ENCODE measurements around the gene GCLC. TPM values are rescaled to one million over a fixed set of nuclear protein-coding genes. Genes with fewer than 3 reads are reported as not detected.

Gene GCLC
- total RNA-seq, 1 experiment from 2014 or later: 39.1 TPM

DNA sequence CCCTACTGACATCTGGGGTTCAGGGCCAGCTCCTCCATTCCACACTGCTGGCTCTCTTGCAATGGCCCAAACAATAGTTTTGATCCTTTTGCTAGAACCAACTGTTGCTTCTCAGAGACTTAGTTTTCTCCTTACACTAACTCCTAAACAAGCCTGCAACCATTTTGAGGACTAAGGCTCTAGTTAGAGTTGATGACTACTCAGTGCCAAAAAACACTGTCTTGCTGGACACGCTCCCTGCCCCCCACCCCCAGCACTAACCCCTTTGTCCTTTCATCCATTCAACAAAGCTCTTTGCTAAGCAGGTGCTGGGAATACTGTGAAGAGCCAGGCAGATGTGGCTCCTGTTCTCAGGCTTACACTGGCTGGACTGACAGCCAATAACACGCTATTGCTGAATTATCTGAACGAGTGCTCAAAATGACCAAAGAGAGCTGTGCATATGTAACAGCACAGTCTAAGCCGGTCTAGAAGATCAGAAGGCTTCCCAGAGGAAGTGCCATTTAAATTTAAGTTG is 17.6 kb downstream of the GCLC start:
- no peak for DNase-seq (ENCODE audit: low spot score)

DNA sequence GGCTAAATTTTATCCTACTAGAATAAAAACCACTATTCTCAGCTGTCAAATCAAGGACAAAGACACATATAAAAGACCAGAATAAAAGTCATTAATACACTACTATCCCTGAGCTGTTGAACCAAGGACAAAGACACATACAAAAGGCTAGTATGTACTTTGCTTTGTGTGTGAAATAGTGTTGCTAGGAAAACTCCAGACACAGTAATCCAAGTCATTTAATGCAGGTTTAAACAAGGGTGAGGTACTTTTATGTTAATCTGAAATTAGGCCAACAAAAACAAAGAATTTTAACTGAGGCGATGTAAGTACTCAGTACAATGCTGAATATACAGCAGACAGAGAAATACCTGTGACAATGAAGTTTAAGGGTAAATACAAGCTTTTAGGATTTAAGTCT is 18.9 kb downstream of the GCLC start:
- no peak for DNase-seq (ENCODE audit: low spot score)

DNA sequence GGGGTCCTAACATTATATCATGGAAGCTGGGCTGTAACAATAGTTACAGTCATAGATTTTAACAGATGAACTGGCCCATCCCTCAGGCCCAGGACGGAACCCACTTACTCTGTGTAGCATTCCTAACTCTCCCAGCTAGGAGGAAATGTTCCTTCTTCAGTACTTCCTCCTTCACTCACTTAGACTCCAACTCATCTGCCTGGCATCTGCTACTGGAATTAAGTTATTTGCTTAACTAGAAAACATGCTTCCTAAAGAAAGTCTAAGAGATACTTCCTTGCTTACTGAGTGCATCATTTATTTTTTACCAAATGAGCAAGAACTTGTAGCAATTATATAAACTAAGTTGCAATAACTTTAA is 20.5 kb downstream of the GCLC start:
- DNase-seq (ENCODE audit: low spot score): peak; percentile 49

DNA sequence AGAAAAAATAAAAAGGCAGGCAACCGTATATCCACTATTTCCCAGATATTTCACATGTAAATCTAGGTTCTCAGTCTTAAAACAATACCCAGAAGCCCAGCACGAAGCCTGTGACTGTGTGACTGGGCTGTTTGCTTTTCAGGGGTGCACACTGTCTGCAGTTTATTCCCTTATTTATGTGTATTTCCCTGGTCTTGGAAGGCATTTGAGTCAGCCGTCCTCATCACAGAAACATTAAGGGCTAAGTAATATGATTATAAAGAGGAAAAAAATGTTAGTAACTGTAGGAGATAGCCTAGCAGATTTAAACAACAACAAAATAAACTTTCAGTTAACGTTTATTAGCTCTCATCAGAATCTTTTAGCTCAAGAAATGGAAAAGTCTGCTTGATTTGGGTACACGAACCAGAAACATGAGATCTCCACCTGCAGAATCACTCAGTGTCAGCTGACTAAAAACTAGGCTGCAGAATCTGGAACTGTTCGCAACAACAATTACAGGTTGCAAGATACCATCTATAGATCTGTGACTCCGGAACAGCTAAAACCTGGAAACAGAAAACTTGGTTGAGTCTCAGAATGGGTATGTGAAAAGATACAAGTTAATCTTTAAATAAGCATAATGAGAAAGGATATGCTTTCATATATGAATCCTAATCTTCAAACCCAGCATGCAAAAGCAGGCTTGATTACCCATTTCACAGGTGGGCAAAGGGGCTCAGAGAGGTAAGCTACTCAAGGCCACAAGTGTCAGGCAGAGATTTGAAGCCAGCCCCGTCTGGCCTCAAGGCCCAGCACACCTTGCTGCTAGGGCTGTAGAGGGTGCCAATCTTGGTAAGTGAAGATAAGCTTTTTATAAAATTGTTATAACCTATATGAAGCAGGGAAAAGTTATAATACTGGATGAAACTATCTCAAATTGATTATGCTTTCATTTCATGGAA is 21.1 kb downstream of the GCLC start:
- no peak for DNase-seq (ENCODE audit: low spot score)

DNA sequence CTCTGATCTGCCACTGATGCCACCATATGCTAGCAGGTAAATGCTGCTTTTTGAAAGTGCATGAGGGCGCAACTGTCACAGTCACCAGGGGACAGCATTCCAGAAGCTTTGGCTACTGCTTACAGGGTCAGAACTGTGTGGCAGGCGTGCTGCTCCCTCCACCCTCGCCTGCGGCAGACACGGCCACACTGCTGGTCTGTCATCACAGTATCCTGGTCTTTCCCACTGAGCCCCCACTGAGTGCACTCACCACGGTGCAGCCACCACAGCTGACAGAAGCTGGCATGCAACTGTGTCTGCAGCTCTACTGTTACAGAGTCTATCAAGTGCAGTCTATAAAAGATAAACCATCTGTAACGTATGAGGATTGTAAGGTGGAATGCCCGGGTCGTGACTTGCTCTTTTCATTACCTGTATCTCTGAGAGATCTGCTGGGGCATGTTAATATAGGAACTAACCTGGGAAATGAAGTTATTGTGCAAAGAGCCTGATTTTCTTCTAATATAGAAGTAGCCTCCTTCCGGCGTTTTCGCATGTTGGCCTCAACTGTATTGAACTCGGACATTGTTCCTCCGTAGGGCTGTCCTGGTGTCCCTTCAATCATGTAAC is 24.5 kb downstream of the GCLC start:
- DNase-seq (ENCODE audit: low spot score): no peak

DNA sequence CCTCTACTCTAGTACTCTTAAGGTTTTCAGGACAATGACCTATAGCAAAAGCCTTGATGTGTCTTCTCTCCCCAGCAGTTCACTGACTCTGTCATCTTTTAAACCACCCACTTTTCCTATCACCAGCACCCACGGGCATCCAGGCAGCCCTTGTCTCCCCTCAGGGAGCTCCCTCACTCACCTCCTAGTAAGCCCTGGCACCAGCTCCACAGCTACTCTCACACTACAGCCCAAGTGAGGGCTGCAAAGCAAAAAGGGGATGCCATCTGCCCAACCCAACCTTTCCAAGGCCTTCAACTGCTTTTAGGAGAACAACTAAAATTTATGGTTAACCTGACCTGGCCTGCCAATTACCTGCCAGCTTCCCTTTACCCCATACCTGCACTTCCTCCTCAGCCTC is 26.0 kb downstream of the GCLC start:
- DNase-seq (ENCODE audit: low spot score): no peak

DNA sequence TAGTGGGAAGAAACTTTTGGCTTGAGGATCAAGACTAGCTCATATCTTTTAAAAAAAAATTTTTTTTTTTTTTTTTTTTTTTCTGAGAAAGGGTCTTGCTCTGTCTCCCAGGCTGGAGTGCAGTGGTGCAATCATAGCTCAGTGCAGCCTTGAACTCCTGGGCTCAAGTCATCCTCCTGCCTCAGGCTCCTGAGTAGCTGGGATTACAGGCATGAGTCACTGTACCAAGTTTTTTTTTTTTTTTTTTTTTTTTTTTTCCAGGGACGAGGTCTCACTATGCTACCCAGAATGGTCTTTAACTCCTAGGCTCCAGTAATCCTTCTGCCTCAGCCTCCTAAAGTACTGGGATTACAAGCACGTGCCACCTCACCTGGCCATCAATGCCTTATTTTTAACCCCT is 27.9 kb downstream of the GCLC start:
- no peak for DNase-seq (ENCODE audit: low spot score)

DNA sequence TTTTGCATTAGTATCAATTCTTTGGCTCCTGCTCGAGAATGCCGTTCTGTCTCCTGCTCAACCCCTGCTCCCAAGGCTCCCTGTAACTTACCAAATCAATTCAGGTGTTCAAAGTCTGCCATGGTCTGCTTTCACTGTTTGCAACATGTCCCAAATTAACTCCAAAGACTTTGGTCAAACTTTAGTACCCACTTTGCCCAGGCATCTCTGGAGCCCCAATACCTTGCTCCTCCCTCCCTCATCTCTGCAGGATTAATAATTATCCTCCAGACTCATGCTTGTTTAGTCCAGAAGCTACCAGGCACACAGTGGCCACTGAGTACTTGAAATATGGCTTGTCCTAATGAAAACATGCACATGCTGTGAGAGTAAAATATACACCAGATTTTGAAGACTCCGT is 30.2 kb downstream of the GCLC start:
- DNase-seq (ENCODE audit: low spot score): no peak

DNA sequence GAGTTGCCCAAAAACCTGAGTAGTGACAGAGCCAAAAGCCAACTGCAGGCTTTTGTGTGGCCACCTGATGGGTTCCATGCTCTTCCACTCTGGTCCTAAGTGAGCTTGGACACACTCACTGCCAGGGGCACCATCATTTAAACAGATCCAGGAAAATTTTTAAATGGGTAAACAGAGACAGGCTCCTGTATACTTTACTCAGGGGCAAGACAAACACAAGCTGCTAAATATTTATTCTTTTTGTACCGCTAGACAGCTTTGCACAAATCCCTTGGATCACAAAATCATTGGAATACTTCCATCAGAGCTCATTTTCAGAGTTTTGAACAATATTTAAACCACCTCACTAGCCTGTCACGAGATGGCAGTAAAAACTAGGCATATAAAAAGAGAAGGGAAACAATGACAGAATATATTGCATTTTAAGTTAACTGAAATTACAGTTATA is 31.4 kb downstream of the GCLC start:
- DNase-seq (ENCODE audit: low spot score): no peak

DNA sequence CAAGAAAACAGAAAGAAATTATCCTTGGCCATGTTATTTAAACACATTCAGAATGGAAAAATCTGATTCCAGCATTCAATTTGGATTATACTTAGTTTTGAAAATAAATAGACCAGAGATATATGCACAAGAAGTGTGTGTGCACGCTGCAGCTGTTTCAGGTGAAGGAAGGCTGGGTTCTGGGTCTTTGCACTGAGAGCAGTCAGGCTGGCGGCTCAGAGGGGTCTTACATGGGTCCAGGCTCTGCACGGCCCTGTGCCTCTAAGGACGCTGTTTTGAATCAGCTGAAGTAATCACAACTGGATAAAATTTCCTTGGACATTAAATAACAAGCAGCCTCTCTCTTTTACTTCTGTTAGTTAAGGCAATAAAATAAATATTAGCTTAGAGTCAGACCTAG is 31.8 kb downstream of the GCLC start:
- no peak for DNase-seq (ENCODE audit: low spot score)

DNA sequence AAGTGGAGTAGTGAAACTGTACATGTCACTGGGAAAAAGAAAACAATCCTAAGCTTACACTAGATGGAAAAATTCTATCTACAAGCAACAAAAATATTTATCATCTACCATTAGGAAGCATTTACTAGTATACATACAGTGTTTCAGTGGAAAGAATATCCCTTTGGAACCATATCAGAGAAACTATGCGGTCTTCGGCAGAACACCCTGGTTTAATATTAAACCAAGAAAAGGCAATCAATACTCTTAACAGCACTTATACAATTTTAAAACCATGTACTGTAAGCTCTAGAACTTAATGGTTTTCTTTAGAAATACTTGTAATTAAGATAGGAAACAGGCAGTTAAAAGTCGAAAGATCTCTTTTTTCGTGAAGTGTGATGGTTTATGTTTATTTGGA is 32.3 kb downstream of the GCLC start:
- no peak for DNase-seq (ENCODE audit: low spot score)

DNA sequence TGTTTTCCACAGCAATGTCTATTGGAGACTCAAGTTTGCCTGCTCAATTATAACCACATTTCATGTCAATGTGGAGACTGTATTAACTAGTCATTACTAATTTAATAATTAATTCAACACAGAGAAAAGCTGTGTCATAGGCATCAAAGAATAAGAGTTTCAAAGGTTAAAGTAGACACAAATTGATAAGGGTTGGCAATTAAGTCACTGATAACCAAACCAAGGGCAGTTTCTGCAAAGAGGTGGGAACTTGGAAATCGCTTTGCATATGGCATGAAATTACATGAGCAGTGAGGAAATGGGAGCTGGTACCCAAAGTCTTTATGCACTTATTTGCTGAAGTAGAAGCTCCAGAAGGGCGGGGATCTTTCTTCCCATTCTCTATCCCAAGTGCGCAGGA is 34.2 kb downstream of the GCLC start:
- DNase-seq (ENCODE audit: low spot score): no peak

DNA sequence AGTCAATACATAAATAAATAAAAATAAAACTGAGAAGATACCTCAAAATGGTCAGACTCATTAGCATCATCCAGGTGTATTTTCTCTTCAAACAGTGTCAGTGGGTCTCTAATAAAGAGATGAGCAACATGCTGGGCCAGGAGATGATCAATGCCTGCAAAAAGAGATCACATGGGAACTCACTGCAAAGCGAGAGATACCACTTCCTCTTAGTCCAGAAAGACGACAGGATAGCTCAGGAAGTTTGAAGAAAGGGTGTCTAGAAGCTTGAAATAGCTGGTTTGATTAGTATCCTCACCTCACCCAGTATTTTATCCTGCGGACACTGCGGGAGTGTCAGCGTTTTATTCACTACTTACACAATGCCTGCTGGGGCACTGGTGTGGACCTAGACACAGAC is 38.0 kb downstream of the GCLC start:
- DNase-seq (ENCODE audit: low spot score): no peak

DNA sequence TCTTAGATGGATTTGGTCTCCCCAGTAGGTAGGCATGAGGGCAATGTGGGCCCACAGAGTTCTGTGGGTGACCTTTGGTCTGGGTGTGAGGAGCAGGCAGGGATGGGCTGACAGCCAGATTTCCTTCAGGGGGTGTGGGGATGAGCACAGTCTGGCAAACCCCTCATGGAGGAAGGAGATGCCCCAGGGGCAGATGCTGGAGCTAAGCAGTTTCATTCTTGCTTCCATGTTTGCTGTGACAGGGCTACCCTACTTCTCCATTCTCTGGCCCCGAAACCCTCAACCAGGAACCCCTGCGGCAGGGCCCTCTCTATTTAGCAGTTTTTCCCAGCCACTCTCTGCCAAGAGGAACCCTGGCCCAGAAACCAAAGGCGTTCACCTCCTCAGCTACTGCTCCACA is 40.4 kb downstream of the GCLC start:
- DNase-seq (ENCODE audit: low spot score): no peak

DNA sequence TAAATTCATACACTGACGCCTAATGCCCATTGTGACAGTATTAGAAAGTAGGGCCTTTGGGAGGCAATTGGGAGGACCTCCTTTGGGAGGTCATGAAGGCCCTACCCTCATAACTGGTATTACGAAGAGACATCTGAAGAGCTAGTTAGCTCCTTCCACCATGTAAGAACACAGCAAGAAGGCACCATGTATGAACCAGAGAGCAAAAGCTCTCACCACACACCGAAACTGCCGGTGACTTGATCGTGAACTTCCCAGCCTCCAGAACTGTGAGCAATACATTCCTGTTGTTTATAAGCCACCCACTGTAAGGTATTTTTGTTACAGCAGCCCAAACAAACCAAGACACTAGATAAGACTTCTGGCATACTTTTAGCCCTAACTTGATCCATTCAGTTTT is 41.8 kb downstream of the GCLC start:
- no peak for DNase-seq (ENCODE audit: low spot score)

DNA sequence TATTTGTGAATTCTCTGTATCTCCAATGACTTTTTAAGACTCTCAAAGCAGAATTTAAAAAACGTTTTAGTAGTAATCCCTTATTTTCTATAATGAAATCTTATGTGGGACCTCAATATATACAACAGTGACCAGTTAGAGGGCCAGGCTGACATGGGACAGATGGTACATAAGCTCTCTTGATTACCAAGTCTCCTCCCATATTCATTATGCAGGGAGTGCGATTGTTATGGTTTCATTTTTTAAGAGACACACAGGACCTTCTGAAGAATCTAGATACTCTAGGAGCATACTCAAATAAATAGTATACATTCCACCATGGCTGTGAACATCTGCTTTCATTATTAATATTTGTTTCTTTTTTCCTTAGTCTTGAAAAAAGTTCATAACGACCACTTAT is 43.5 kb downstream of the GCLC start:
- DNase-seq (ENCODE audit: low spot score): no peak

DNA sequence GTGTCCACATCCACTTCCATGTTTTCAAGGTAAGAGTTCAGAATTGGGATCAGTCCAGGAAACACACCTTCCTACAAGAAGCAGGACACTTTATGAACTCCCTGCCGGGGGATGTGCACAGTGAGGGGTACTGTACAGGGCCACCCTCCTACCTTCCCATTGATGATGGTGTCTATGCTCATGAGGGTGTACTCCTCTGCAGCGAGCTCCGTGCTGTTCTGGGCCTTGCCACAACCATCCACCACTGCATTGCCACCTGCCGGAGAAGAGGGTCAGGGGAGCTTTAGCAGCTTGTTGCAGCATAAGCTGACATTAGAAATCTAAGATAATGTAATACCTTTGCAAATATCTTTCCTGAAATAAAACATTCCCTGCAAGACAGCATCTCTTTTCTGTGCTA is 44.8 kb downstream of the GCLC start:
- no peak for DNase-seq (ENCODE audit: low spot score)

DNA sequence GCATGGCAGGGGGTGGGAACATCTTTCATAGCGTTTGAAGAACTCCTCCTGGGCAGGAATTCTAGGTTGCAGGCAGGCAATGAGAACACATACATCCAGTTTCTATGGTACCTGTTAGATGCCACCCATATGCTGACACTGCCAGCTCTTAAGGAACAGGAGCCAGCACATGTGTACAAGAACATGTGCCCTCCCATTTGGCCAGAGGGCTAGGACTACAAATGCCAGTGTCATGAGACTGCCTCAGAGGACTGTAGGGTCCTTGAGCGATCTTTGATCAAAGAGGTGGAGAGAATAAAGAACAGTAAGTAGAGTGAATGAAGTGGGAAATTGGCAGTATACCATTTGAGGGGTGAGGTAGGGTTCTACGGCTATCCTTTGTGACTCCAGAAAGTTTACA is 45.8 kb downstream of the GCLC start:
- no peak for DNase-seq (ENCODE audit: low spot score)

DNA sequence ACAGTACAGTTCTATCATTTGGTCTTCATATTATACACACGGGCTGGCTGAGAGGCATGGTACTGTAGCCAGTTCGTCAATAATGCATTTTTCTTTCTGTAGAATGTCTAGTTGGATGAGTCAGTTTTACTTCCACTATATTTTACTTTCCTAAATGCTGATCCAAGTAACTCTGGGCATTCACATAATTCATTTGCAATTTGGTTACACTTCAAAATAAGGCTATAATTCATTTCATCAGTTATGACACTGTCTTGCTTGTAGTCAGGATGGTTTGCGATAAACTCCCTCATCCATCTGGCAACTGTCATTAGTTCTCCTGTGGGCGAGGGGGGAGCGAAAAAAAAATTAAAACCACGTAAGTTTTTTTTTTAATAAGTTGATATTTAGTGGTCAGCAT is 46.3 kb downstream of the GCLC start:
- DNase-seq (ENCODE audit: low spot score): no peak

DNA sequence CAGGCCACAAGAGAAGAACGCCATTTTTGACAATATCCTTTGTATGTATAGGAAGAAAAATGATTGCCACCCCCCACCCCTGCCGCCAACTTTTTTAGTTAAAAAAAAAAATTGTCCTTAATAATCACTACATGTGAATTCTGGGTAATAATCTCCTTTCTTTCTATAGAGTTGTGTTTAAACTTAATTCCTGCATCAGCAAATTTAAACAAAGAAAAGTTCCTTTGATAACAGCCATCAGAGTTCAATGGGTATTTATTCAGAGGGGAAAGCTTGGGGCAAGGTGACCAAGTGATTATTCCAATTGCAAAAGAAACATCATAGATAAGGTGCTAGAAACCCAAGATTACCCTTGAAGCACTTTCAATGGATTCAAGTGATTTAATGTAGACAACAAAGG is 47.0 kb downstream of the GCLC start:
- no peak for DNase-seq (ENCODE audit: low spot score)

DNA sequence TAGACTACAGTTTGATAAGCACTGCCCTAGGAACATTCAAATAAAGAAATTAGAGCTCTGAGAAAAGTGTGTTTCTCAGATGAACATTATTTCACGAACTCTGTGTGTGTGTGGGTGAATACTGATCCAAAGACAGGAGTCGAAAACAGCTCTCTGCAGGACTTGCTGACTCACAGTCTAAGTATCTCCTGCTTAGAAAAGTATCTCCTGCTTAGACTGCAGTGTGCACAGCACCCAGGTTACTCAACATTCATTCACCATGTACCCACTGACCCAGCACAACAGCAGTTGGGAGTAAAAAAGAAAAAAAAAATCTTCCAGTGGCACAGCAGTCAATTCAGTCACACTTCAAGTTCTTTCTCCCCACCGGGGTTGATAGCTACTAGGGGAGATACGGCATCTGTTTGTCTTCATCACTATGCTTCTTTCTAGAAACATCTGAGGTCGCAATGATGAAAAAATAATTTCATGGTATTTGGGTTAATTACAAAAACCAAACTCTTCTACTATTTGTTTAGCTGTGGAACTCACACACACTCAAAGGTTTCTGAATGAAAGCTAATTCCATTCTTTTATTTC is 48.0 kb downstream of the GCLC start:
- no peak for DNase-seq (ENCODE audit: low spot score)
